ENCODE results near the gene AP1M1.

The AP1M1 gene

DNA sequence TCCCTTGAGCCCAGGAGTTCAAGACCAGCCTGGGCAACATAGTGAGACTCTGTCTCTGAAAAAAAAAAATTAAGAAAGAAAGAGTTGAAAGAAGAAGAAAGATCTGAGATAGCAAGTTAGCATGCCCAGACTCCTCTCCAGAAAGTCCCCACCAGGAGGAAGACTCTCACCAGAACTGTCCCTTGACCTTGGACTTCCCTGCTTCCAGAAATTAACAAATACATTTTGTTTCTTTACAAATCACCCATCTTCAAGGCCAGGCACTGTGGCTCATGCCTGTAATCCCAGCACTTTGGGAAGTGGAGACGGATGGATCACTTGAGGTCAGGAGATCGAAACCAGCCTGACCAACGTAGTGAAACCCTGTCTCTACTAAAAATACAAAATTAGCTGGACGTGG is 82.6 kb downstream of the AP1M1 start:
- H3K27me3 ChIP-seq (ENCODE audit: insufficient read depth, poor library complexity, severe bottlenecking) = no peaks in the 10 kb centered on the region
- no peak overlapping the region for H3K27ac ChIP-seq (replicated peaks)
- no peak for TF ChIP-seq POLR2AphosphoS5 (IDR thresholded peaks at IDR 0.05; ENCODE audit: low read depth)
- TF ChIP-seq, protein P1, sequence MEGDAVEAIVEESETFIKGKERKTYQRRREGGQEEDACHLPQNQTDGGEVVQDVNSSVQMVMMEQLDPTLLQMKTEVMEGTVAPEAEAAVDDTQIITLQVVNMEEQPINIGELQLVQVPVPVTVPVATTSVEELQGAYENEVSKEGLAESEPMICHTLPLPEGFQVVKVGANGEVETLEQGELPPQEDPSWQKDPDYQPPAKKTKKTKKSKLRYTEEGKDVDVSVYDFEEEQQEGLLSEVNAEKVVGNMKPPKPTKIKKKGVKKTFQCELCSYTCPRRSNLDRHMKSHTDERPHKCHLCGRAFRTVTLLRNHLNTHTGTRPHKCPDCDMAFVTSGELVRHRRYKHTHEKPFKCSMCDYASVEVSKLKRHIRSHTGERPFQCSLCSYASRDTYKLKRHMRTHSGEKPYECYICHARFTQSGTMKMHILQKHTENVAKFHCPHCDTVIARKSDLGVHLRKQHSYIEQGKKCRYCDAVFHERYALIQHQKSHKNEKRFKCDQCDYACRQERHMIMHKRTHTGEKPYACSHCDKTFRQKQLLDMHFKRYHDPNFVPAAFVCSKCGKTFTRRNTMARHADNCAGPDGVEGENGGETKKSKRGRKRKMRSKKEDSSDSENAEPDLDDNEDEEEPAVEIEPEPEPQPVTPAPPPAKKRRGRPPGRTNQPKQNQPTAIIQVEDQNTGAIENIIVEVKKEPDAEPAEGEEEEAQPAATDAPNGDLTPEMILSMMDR (IDR thresholded peaks at IDR 0.05; ENCODE audit: insufficient read depth, low read length) = no peak
- TF ChIP-seq GABPA (IDR thresholded peaks at IDR 0.05; ENCODE audit: low read depth) = no peak
- no peak for TF ChIP-seq REST (IDR thresholded peaks at IDR 0.05; ENCODE audit: insufficient replicate concordance, low read depth)
- TF ChIP-seq SPI1 (IDR thresholded peaks at IDR 0.05; ENCODE audit: borderline replicate concordance, low read depth) = no peak
- no peak overlapping the region for H3K4me3 ChIP-seq (replicated peaks; ENCODE audit: insufficient read depth, low read length)
- no peak for DNase-seq (ENCODE audit: low read depth in 1 of 2, low spot score in 1 of 2)

DNA sequence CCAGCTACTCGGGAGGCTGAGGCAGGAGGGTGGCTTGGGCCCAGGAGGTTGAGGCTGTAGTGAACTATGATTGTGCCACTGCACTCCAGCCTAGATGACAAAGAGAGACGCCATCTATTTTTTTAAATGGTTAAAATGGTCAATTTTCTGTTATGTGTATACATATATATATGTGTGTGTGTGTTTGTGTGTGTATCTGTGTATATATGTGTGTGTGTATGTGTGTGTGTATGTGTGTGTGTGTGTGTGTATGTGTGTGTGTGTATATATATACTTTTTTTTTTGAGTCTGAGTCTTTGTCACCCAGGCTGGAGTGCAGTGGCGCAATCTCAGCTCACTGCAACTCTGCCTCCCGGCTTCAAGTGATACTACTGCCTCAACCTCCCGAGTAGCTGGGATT is 84.0 kb downstream of the AP1M1 start:
- Histone ChIP-seq H3K4me3 (replicated peaks; ENCODE audit: insufficient read depth, low read length) (no peak overlapping the region), H3K27me3 (ENCODE audit: insufficient read depth, poor library complexity, severe bottlenecking) (peaks cover under 1% of the 10 kb centered on the region), H3K27ac (replicated peaks) (no peak overlapping the region)
- no peak for DNase-seq (ENCODE audit: low read depth in 1 of 2, low spot score in 1 of 2)
- TF ChIP-seq GABPA (IDR thresholded peaks at IDR 0.05; ENCODE audit: low read depth) (no peak), SPI1 (IDR thresholded peaks at IDR 0.05; ENCODE audit: borderline replicate concordance, low read depth) (no peak), POLR2AphosphoS5 (IDR thresholded peaks at IDR 0.05; ENCODE audit: low read depth) (no peak), REST (IDR thresholded peaks at IDR 0.05; ENCODE audit: insufficient replicate concordance, low read depth) (no peak)
- TF ChIP-seq, protein P1 (IDR thresholded peaks at IDR 0.05; ENCODE audit: insufficient read depth, low read length) = no peak

- peak overlapping the region; percentile 23 for H3K4me3 ChIP-seq (replicated peaks; ENCODE audit: insufficient read depth, low read length)
- H3K27ac ChIP-seq (replicated peaks) = peak overlapping the region; percentile 77
- peaks cover 2% of the 10 kb centered on the region for H3K27me3 ChIP-seq (ENCODE audit: insufficient read depth, poor library complexity, severe bottlenecking)
- DNase-seq (ENCODE audit: low read depth in 1 of 2, low spot score in 1 of 2) = peak; percentile 36 to 72
- peak; percentile 27 for TF ChIP-seq REST (IDR thresholded peaks at IDR 0.05; ENCODE audit: insufficient replicate concordance, low read depth)
- TF ChIP-seq GABPA (IDR thresholded peaks at IDR 0.05; ENCODE audit: low read depth) = no peak; the same call in 1 of the 2 replicates
- TF ChIP-seq, protein P1 (IDR thresholded peaks at IDR 0.05; ENCODE audit: insufficient read depth, low read length) = no peak
- peak; percentile 46; the same call in 1 of the 2 replicates for TF ChIP-seq SPI1 (IDR thresholded peaks at IDR 0.05; ENCODE audit: borderline replicate concordance, low read depth)
- TF ChIP-seq POLR2AphosphoS5 (IDR thresholded peaks at IDR 0.05; ENCODE audit: low read depth) = peak; percentile 52; the same call in 1 of the 2 replicates
Observed at GRCh38 chr19:16283210-16284061, 85.7 kb downstream of the AP1M1 start.
